ENCODE measurements around the gene MTMR3. TPM values are rescaled to one million over a fixed set of nuclear protein-coding genes. Genes with fewer than 3 reads are reported as not detected.

Gene MTMR3
- total and polyA plus RNA-seq, 4 donors = 6.0 to 38.8 (median 17.1) TPM

GRCh38 chr22:29979777-29980321, 96.9 kb downstream of the MTMR3 start (continued):
- TF ChIP-seq ZBTB33 (IDR thresholded peaks at IDR 0.05) (no peak), RAD21 (IDR thresholded peaks at IDR 0.05) (no peak), YY1 (IDR thresholded peaks at IDR 0.05) (no peak), MAX (IDR thresholded peaks at IDR 0.05) (no peak)
- TF ChIP-seq, protein P1, sequence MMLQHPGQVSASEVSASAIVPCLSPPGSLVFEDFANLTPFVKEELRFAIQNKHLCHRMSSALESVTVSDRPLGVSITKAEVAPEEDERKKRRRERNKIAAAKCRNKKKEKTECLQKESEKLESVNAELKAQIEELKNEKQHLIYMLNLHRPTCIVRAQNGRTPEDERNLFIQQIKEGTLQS (IDR thresholded peaks at IDR 0.05) = no peak

GRCh38 chr22:29983296-29983917, 100.4 kb downstream of the MTMR3 start:
- Histone ChIP-seq H3K9ac (ENCODE audit: low read depth in 1 of 2, low read length in 2 of 2) (no peak overlapping the region), H3K36me3 (ENCODE audit: control insufficient read depth in 4 of 4, insufficient read depth in 3 of 4, low read depth in 1 of 4, low read length in 3 of 4) (peaks cover 0 to 24% (median 8%) of the 10 kb centered on the region in 4 donors)

GRCh38 chr22:29985912-29986311, 102.9 kb downstream of the MTMR3 start:
- DNase-seq (ENCODE audit: low spot score) = no peak
- Histone ChIP-seq H3K27me3 (ENCODE audit: control insufficient read depth in 4 of 4, insufficient read depth in 4 of 4, low read length in 3 of 4) (no peaks in the 10 kb centered on the region), H3K4me1 (ENCODE audit: control insufficient read depth in 4 of 4, insufficient read depth in 4 of 4, low read length in 3 of 4) (no peaks in the 10 kb centered on the region), H3K9ac (ENCODE audit: low read depth in 1 of 2, low read length in 2 of 2) (no peak overlapping the region), H3K9me3 (ENCODE audit: control insufficient read depth in 4 of 4, low read length in 3 of 4) (no peaks in the 10 kb centered on the region), H3K27ac (ENCODE audit: low read depth in 1 of 2, low read length in 2 of 2) (no peak overlapping the region), H3K4me3 (ENCODE audit: low read depth in 1 of 3, low read length in 3 of 3) (no peak overlapping the region), H3K36me3 (ENCODE audit: control insufficient read depth in 4 of 4, insufficient read depth in 3 of 4, low read depth in 1 of 4, low read length in 3 of 4) (peaks cover 2 to 8% (median 5%) of the 10 kb centered on the region in 4 donors)
- TF ChIP-seq MAX (IDR thresholded peaks at IDR 0.05) = no peak
- TF ChIP-seq TAF1 (conservative IDR thresholded peaks at IDR 0.05) = no peak
- no peak for TF ChIP-seq FOXA1 (IDR thresholded peaks at IDR 0.05)
- no peak for TF ChIP-seq FOXA2 (IDR thresholded peaks at IDR 0.05)
- no peak for TF ChIP-seq GABPA (IDR thresholded peaks at IDR 0.05 in 1 of 2, conservative IDR thresholded peaks at IDR 0.05 in 1 of 2)
- no peak for TF ChIP-seq HNF4A (conservative IDR thresholded peaks at IDR 0.05)
- no peak for TF ChIP-seq SP1 (IDR thresholded peaks at IDR 0.05)
- TF ChIP-seq EGR1 (IDR thresholded peaks at IDR 0.05; ENCODE audit: low read depth in 2 of 2) = no peak
- no peak for TF ChIP-seq REST (IDR thresholded peaks at IDR 0.05)
- TF ChIP-seq, protein P2, sequence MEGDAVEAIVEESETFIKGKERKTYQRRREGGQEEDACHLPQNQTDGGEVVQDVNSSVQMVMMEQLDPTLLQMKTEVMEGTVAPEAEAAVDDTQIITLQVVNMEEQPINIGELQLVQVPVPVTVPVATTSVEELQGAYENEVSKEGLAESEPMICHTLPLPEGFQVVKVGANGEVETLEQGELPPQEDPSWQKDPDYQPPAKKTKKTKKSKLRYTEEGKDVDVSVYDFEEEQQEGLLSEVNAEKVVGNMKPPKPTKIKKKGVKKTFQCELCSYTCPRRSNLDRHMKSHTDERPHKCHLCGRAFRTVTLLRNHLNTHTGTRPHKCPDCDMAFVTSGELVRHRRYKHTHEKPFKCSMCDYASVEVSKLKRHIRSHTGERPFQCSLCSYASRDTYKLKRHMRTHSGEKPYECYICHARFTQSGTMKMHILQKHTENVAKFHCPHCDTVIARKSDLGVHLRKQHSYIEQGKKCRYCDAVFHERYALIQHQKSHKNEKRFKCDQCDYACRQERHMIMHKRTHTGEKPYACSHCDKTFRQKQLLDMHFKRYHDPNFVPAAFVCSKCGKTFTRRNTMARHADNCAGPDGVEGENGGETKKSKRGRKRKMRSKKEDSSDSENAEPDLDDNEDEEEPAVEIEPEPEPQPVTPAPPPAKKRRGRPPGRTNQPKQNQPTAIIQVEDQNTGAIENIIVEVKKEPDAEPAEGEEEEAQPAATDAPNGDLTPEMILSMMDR (IDR thresholded peaks at IDR 0.05; ENCODE audit: low read depth, low read length, missing input control) = no peak
- no peak for TF ChIP-seq HNF4G (IDR thresholded peaks at IDR 0.05)
- TF ChIP-seq RXRA (IDR thresholded peaks at IDR 0.05) = no peak
- no peak for TF ChIP-seq RAD21 (IDR thresholded peaks at IDR 0.05)
- TF ChIP-seq JUND (IDR thresholded peaks at IDR 0.05) = no peak
- no peak for TF ChIP-seq YY1 (IDR thresholded peaks at IDR 0.05)
- TF ChIP-seq ZBTB33 (IDR thresholded peaks at IDR 0.05) = no peak
- TF ChIP-seq, protein P1 (IDR thresholded peaks at IDR 0.05) = no peak
- 51% methylated on average over 1 of the region's 1 CpG for WGBS

More at GRCh38 chr22:29983296-29983917, 100.4 kb downstream of the MTMR3 start:
- H3K4me3 ChIP-seq (ENCODE audit: low read depth in 1 of 3, low read length in 3 of 3) = no peak overlapping the region
- no peaks in the 10 kb centered on the region for H3K4me1 ChIP-seq (ENCODE audit: control insufficient read depth in 4 of 4, insufficient read depth in 4 of 4, low read length in 3 of 4)
- H3K27ac ChIP-seq (ENCODE audit: low read depth in 1 of 2, low read length in 2 of 2) = no peak overlapping the region
- WGBS = 93% methylated on average over 10 of the region's 10 CpGs
- TF ChIP-seq SP1 (IDR thresholded peaks at IDR 0.05) (no peak), NR2F2 (IDR thresholded peaks at IDR 0.05) (no peak), JUND (IDR thresholded peaks at IDR 0.05) (no peak)
- H3K27me3 ChIP-seq (ENCODE audit: control insufficient read depth in 4 of 4, insufficient read depth in 4 of 4, low read length in 3 of 4) = no peaks in the 10 kb centered on the region
- no peak for DNase-seq (ENCODE audit: low spot score)
- H3K9me3 ChIP-seq (ENCODE audit: control insufficient read depth in 4 of 4, low read length in 3 of 4) = no peaks in the 10 kb centered on the region
